ENCODE data around the gene JUP. TPM values are rescaled to one million over a fixed set of nuclear protein-coding genes. Genes with fewer than 3 reads are reported as not detected.

The JUP gene
- total RNA-seq, 1 experiment from 2014 or later = 224 TPM

DNA sequence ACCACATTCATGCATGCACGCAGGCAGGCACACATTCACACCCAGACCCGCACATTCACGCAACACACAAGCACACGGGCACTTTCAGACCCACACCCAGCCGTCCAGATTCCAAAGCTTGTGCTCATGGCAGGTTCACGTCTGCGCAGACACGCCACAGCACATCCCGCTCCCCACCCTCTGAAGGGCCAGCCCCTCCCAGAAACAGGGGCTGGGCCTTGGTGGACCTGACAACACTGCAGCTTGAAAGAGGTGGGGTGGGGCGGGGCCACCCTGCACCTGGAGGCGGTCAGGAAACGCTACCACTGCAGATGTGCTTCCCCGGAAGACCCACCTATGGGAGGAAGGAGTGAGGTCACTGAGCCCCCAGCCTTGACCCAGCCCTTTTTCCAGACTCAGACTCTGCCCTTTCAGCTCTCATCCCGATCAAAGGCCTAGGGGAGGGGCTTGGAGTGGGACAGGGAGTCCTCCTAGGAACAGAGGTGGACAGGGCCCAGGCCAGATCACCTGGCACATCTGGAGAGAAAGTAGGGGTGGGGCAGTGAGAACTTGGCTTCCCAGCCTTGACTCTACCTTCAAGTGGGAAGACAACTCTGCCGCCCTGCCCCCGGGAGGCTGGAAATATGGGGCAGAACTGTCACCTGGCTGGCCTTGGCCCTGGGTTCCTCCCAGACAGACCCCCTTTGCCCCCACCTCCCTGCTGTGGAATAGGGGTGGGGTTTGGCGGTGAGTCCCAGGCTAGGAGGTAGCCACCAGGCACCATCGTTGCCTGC is 14.3 kb upstream of the JUP start (continued):
- TF ChIP-seq, protein P1, sequence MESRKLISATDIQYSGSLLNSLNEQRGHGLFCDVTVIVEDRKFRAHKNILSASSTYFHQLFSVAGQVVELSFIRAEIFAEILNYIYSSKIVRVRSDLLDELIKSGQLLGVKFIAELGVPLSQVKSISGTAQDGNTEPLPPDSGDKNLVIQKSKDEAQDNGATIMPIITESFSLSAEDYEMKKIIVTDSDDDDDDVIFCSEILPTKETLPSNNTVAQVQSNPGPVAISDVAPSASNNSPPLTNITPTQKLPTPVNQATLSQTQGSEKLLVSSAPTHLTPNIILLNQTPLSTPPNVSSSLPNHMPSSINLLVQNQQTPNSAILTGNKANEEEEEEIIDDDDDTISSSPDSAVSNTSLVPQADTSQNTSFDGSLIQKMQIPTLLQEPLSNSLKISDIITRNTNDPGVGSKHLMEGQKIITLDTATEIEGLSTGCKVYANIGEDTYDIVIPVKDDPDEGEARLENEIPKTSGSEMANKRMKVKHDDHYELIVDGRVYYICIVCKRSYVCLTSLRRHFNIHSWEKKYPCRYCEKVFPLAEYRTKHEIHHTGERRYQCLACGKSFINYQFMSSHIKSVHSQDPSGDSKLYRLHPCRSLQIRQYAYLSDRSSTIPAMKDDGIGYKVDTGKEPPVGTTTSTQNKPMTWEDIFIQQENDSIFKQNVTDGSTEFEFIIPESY (IDR thresholded peaks at IDR 0.05; ENCODE audit: extremely low read depth, insufficient replicate concordance, low read length) = no peak
- TF ChIP-seq SIN3A (IDR thresholded peaks at IDR 0.05; ENCODE audit: low read depth) = peak; percentile 53; the same call in 1 of the 2 replicates
- TF ChIP-seq FOSL1 (IDR thresholded peaks at IDR 0.05; ENCODE audit: low read depth) = no peak

DNA sequence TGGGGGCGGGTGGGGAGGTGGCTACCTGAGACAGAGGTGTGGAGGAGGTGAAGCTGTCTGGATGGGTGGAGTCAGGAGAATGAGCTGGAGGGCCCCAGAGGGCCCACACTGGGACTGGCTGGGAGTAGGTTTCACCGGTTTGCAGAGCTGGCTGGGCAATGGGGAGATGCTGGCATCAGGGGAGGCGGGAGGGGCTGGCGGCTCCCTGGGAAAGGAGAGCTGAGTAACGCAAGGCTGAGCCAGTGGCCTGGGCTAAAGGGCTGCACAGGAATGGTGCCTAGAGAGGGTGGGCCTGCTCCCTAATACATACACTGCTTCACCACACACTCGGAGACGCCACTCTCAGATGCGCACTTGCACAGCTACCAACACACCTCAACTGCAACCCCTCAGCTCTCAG is 12.9 kb upstream of the JUP start:
- Histone ChIP-seq H3K9ac (ENCODE audit: low read length) (peak overlapping the region; percentile 58), H2AFZ (ENCODE audit: low read depth, low read length, poor library complexity, severe bottlenecking) (no peak overlapping the region)

More for the DNA sequence above, 12.9 kb upstream of the JUP start:
- no TSS peak for BruUV-seq (replicated peaks)
- Histone ChIP-seq H3K9me3 (ENCODE audit: control insufficient read depth in 1 of 2, insufficient read depth in 1 of 2, low read depth in 1 of 2, low read length in 2 of 2) (no peaks in the 10 kb centered on the region), H3K36me3 (ENCODE audit: control insufficient read depth in 1 of 2, insufficient read depth in 2 of 2, low read length in 2 of 2) (no peaks in the 10 kb centered on the region), H3K4me3 (replicated peaks in 1 of 2; ENCODE audit: low read depth in 1 of 2, low read length in 2 of 2) (no peak overlapping the region), H3K27me3 (ENCODE audit: insufficient read depth, low read length) (no peaks in the 10 kb centered on the region), H3K9me2 (ENCODE audit: insufficient read depth) (no peaks in the 10 kb centered on the region), H3K27ac (ENCODE audit: low read depth, low read length) (peak overlapping the region; percentile 82), H3K79me2 (ENCODE audit: insufficient read depth, low read length) (no peaks in the 10 kb centered on the region), H3K4me1 (ENCODE audit: control insufficient read depth in 1 of 2, insufficient read depth in 2 of 2, low read length in 2 of 2) (peaks cover 35 to 61% of the 10 kb centered on the region in 2 experiments), H3K4me2 (ENCODE audit: low read length) (peak overlapping the region; percentile 73), H4K20me1 (ENCODE audit: insufficient read depth) (no peaks in the 10 kb centered on the region)
- ChIA-PET CTCF (interaction anchor here (1.0 to 7.4 kb wide), 3 partner anchors 12 to 62 kb away, joined by 3 to 109 read pairs (median 4); partner anchors contain the start of genes JUP and P3H4), POLR2A (interaction anchor here (0.8 to 5.5 kb wide), 4 partner anchors 8 to 21 kb away, joined by 3 to 77 read pairs (median 7); partner anchors contain the start of genes FKBP10, JUP and P3H4), RAD21 (ENCODE audit: low non-redundant PET in 1 of 2, low total read pairs in 2 of 2, uncharacterized antibody in 2 of 2, unreplicated experiment in 2 of 2) (no interaction called here)
- TF ChIP-seq CEBPB (IDR thresholded peaks at IDR 0.05; ENCODE audit: low read depth) = no peak
- TF ChIP-seq FOSL1 (IDR thresholded peaks at IDR 0.05; ENCODE audit: low read depth) = no peak
- TF ChIP-seq POLR2A (IDR thresholded peaks at IDR 0.05; ENCODE audit: borderline replicate concordance, extremely low read depth, insufficient read depth, insufficient read length) = no peak
- no peak for TF ChIP-seq SP1 (IDR thresholded peaks at IDR 0.05; ENCODE audit: low read depth)
- no peak for TF ChIP-seq SRF (IDR thresholded peaks at IDR 0.05; ENCODE audit: low read depth)
- ATAC-seq (no peak), DNase-seq (ENCODE audit: low read depth, low spot score) (no peak)
- intact Hi-C loops (cut with micrococcal nuclease) = no loop called here

Measured in HCT116 (cell line).